ENCODE data around the gene RASGRP1.

- TF ChIP-seq CTCF (IDR thresholded peaks at IDR 0.05): no peak
- no peak for TF ChIP-seq ZFX (IDR thresholded peaks at IDR 0.05; ENCODE audit: borderline replicate concordance)
These were observed 57.6 kb downstream of the RASGRP1 start for GRCh38 chr15:38506997-38507396.

Data from 22Rv1 (cell line).